Mesodermal cell (in vitro differentiated cells): ENCODE measurements around the gene MANBA.
"Not testable (repeated sequence)": the region's sequence is repeated elsewhere in the genome, so short reads cannot be mapped to it uniquely, and the experiment has no call there.

Experiments used
- H3K27ac ChIP-seq: 2 replicates; pipeline ENCODE4 v1.7.0; 2013; ENCODE audit warnings: mild to moderate bottlenecking, low read depth, low read length, moderate library complexity; ENCODE audit not compliant: severe bottlenecking
- H3K36me3 ChIP-seq: 2 replicates; pipeline ENCODE4 v1.7.1; 2013; ENCODE audit warnings: mild to moderate bottlenecking, low read length, moderate library complexity; ENCODE audit not compliant: control insufficient read depth, insufficient read depth
- H3K4me1 ChIP-seq: one replicate; pipeline ENCODE4 v1.7.1; 2013; ENCODE audit warnings: mild to moderate bottlenecking, low read length; ENCODE audit not compliant: insufficient read depth, control insufficient read depth, poor library complexity, severe bottlenecking
- H3K4me3 ChIP-seq: 2 replicates; pipeline ENCODE4 v1.7.0; 2013; ENCODE audit warnings: low read length, control low read depth, mild to moderate bottlenecking; ENCODE audit not compliant: insufficient read depth, poor library complexity, severe bottlenecking; ENCODE audit errors: extremely low read depth
- H3K9me3 ChIP-seq: 2 replicates; pipeline ENCODE4 v1.7.1; 2013; ENCODE audit warnings: mild to moderate bottlenecking, low read length, moderate library complexity; ENCODE audit not compliant: control insufficient read depth
- WGBS, 2 experiments: methylation state at CpG; one replicate each; pipeline ENCODE4 v1.1.5; 2013; ENCODE audit warnings: missing lambda C conversion rate in 2 of 2; ENCODE audit not compliant: insufficient coverage in 2 of 2; 5-methylcytosine and 5-hydroxymethylcytosine counted together

MANBA gene

GRCh38 chr4:102761906-102762305, 1.1 kb upstream of the MANBA start:
- Histone ChIP-seq H3K4me3 (no peak overlapping the region), H3K27ac (no peak overlapping the region), H3K36me3 (no peaks in the 10 kb centered on the region), H3K4me1 (no peaks in the 10 kb centered on the region), H3K9me3 (no peaks in the 10 kb centered on the region)
- WGBS, 2 experiments = 91 to 96% methylated on average over 10 to 13 of the region's 14 CpGs

- H3K4me1 ChIP-seq = no peaks in the 10 kb centered on the region
- peak overlapping the region; percentile 5 for H3K27ac ChIP-seq
- H3K9me3 ChIP-seq = no peaks in the 10 kb centered on the region
- H3K36me3 ChIP-seq = no peaks in the 10 kb centered on the region
- WGBS, 2 experiments = 13 to 14% methylated on average over 6 to 15 of the region's 15 CpGs
- peak overlapping the region; percentile 68 for H3K4me3 ChIP-seq
Observed at GRCh38 chr4:102761296-102761701, 531 bp upstream of the MANBA start.

DNA sequence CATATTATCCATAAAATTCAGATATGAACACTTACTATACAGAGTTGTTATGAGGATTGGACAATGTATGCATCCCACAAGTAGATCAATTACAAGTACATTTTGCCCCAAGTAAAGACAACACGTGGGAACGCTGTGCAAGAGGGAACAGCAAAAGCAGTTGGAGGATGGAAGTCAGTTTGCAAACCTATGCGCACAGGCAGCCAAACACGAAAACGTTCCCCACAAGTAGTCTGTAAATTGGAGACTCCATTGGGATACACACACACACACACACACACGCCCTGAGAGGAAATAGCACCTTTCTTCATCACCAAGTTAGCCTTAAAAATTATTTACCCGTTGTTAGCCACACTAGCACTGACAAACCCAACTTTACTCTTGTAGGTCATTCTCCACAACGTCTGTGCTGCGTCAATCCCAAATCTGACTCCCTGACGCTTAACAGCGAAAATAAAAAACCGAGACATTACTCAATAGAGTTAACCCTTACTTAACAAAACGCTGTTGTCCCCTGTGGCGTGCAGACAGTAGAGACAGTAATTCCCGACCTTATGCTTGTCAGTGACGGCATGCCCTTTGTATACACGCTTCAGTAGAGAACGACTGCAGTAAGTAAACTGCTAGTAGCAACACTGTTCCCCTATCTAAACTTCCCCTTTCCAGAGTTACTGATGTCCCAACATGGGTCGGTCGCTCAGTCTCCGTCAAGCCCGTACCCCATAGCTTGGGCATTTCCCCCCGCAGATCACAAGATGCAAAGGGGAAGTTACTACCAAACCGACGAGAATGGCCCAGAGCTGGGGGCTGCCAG, 730 bp downstream of the MANBA start:
- Histone ChIP-seq H3K9me3 (no peaks in the 10 kb centered on the region), H3K4me1 (no peaks in the 10 kb centered on the region), H3K27ac (no peak overlapping the region), H3K4me3 (peak overlapping the region; percentile 68), H3K36me3 (no peaks in the 10 kb centered on the region)
- WGBS, 2 experiments = 4 to 5% methylated on average over 20 to 22 of the region's 25 CpGs

DNA sequence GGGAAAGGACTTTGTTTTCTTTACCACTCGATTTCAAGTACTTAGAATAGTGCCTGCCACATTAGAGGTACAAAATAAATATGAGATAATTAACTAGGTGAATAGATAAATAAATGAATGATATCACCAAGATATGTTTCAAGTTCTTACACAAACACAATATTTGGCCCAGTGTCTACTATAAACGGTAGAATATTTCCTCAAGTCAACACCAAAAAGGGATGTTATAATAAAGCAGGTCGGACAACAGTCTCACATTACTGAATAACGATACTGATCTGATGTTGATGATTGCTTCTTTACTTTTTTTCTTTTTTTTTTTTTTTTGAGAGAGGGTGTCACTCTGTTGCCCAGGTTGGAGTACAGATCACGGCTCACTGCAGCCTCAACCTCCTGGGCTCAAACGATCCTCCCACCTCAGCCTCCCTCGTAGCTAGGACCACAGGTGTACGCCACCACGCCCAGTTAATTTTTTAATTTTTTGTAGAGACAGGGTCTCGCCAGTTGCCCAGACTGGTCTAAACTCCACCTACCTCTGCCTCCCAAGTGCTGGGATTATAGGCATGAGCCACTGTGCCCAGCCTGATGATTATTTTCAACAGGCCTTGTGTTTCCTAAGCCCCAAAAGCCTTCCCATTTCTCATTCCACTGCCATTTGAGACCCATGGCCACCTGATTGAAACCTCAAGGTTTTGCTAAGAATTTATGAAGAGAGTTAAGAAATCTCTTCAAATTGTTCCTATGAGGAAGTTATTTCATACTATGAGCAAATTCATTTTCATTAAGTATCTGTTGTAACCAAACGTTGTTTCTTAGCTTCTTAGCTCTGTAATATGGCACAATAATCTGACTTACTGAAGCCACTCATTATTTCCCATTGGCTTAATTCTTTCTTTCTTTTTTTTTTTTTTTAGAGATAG, 2.3 kb downstream of the MANBA start:
- Histone ChIP-seq H3K36me3 (no peaks in the 10 kb centered on the region), H3K4me3 (no peak overlapping the region), H3K27ac (no peak overlapping the region), H3K9me3 (no peaks in the 10 kb centered on the region), H3K4me1 (no peaks in the 10 kb centered on the region)
- 89 to 98% methylated on average over 4 to 5 of the region's 11 CpGs for WGBS, 2 experiments

GRCh38 chr4:102757681-102758080, 3.1 kb downstream of the MANBA start:
- 89 to 100% methylated on average over 1 of the region's 1 CpG for WGBS, 2 experiments
- H3K9me3 ChIP-seq = no peaks in the 10 kb centered on the region
- no peaks in the 10 kb centered on the region for H3K4me1 ChIP-seq
- H3K27ac ChIP-seq = no peak overlapping the region
- no peaks in the 10 kb centered on the region for H3K36me3 ChIP-seq
- no peak overlapping the region for H3K4me3 ChIP-seq

GRCh38 chr4:102754044-102754443, 6.7 kb downstream of the MANBA start:
- Histone ChIP-seq H3K4me1 (no peaks in the 10 kb centered on the region), H3K36me3 (no peaks in the 10 kb centered on the region)
- WGBS, 2 experiments = no CpG with 5 or more reads among the region's 2 CpGs

GRCh38 chr4:102751941-102752340, 8.8 kb downstream of the MANBA start:
- WGBS, 2 experiments = 90 to 91% methylated on average over 4 of the region's 4 CpGs
- no peak overlapping the region for H3K4me3 ChIP-seq
- H3K36me3 ChIP-seq = no peaks in the 10 kb centered on the region
- H3K27ac ChIP-seq = no peak overlapping the region
- no peaks in the 10 kb centered on the region for H3K9me3 ChIP-seq
- H3K4me1 ChIP-seq = no peaks in the 10 kb centered on the region

More at GRCh38 chr4:102754044-102754443, 6.7 kb downstream of the MANBA start:
- no peaks in the 10 kb centered on the region for H3K9me3 ChIP-seq
- no peak overlapping the region for H3K4me3 ChIP-seq
- no peak overlapping the region for H3K27ac ChIP-seq

GRCh38 chr4:102743352-102743751, 17.4 kb downstream of the MANBA start:
- H3K4me3 ChIP-seq, H3K36me3 ChIP-seq, H3K4me1 ChIP-seq, H3K9me3 ChIP-seq, H3K27ac ChIP-seq: not testable (repeated sequence)
- 100% methylated on average over 1 of the region's 4 CpGs for WGBS, 2 experiments

DNA sequence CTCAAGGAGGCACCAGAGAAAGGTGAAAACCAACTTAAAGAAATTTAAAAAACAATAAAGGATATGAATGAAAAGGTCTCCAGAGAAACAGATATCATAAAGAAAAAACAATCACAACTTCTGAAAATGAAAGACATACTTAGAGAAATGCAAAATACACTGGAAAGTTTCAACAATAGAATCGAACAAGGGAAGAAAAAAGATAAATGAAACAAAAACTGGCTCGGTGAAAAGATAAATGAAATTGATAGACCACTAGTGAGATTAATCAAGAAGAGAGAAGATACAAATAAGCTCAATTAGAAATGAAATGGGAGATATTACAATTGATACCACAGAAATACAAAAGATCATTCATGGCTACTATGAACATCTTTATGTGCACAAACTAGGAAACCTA, 22.0 kb downstream of the MANBA start:
- H3K27ac ChIP-seq, H3K36me3 ChIP-seq, H3K4me3 ChIP-seq, H3K9me3 ChIP-seq: not testable (repeated sequence)
- peaks cover 13% of the 10 kb centered on the region for H3K4me1 ChIP-seq
- 100% methylated on average over 1 of the region's 2 CpGs; no CpG with 5 or more reads in 1 of the 2 experiments for whole genome bisulfite sequencing, 2 experiments

GRCh38 chr4:102736636-102737549, 23.9 kb downstream of the MANBA start:
- H3K4me1 ChIP-seq = peaks cover 15% of the 10 kb centered on the region
- peaks cover 6% of the 10 kb centered on the region for H3K9me3 ChIP-seq
- H3K36me3 ChIP-seq = no peaks in the 10 kb centered on the region
- no peak overlapping the region for H3K27ac ChIP-seq
- no peak overlapping the region for H3K4me3 ChIP-seq
- 70 to 88% methylated on average over 7 to 8 of the region's 11 CpGs for WGBS, 2 experiments
